GM12878 (cell line): ENCODE results near the gene KRTAP1-3. TPM values are rescaled to one million over a fixed set of nuclear protein-coding genes. Genes with fewer than 3 reads are reported as not detected.

Experiments used
- ATAC-seq: fragments of 200-7000 bp; cut with Tn5 transposase; 3 replicates; pipeline ENCODE4 v1.9.1; 2020; ENCODE audit warnings: mild to moderate bottlenecking, moderate library complexity
- BruUV-seq: library from RNA; stranded (reverse); fragments of 400-500 nt; replicated peaks from 2 replicates; lab custom pipeline; 2021; lab: Mats Ljungman, UMichigan
- CTCF ChIA-PET: fragments of 300-600 bp; sonication (Branson Sonifier 250); formaldehyde crosslinking; extraction: SDS; loops from one replicate; lab custom pipeline; 2021; ENCODE audit warnings: inconsistent platforms; lab: Yijun Ruan, JAX
- POLR2A ChIA-PET: fragments of 350-600 bp; formaldehyde crosslinking; extraction: SDS; loops from one replicate; lab custom pipeline; 2021; ENCODE audit warnings: inconsistent platforms; lab: Charles Lee
- RAD21 ChIA-PET: fragments of 300-600 bp; sonication (Branson Sonifier 250); formaldehyde crosslinking; loops from one replicate; lab custom pipeline; 2023; ENCODE audit warnings: antibody characterized with exemption; ENCODE audit not compliant: unreplicated experiment; lab: Charles Lee
- SMC1A ChIA-PET: fragments of 300-600 bp; sonication (Branson Sonifier 250); formaldehyde crosslinking; loops from one replicate; lab custom pipeline; 2023; ENCODE audit not compliant: unreplicated experiment, uncharacterized antibody; lab: Charles Lee
- DNase-seq: peaks from one replicate; pipeline ENCODE4 v3.0.0-alpha.2; 2011; ENCODE audit warnings: low read depth, low spot score
- FAIRE-seq: peaks from 3 replicates; lab custom pipeline; 2011; peaks lifted over from hg19 to GRCh38; lab: Jason Lieb, UNC
- H2AFZ ChIP-seq: 2 replicates; pipeline ENCODE4 v1.6.0; 2011; ENCODE audit warnings: low read depth, low read length, control low read depth; ENCODE audit not compliant: control insufficient read depth
- H3K27ac ChIP-seq: 2 replicates; pipeline ENCODE4 v1.5.1; 2011; ENCODE audit warnings: control low read depth; ENCODE audit not compliant: control insufficient read depth, insufficient read depth
- H3K27me3 ChIP-seq, 2 experiments: replicated peaks in 1 of 2; 2 replicates each; pipeline versions ENCODE4 v1.6.0 to v1.6.1; 2011; ENCODE audit warnings: low read length in 1 of 2; ENCODE audit not compliant: control insufficient read depth in 2 of 2, insufficient read depth in 2 of 2
- H3K36me3 ChIP-seq, 2 experiments: 2 replicates each; pipeline ENCODE4 v1.5.1; 2011; ENCODE audit warnings: low read length in 1 of 2; ENCODE audit not compliant: control insufficient read depth in 2 of 2, insufficient read depth in 2 of 2
- H3K4me1 ChIP-seq: 2 replicates; pipeline ENCODE4 v1.6.1; 2011; ENCODE audit warnings: mild to moderate bottlenecking, low read length, moderate library complexity, mixed read lengths; ENCODE audit not compliant: control insufficient read depth, insufficient read depth
- H3K4me2 ChIP-seq: 2 replicates; pipeline ENCODE4 v1.6.0; 2011; ENCODE audit warnings: control low read depth; ENCODE audit not compliant: control insufficient read depth, insufficient read depth
- H3K4me3 ChIP-seq: fragments of 200-600 bp; sonication (generic); 2 replicates; pipeline ENCODE4 v1.5.1; 2016
- H3K79me2 ChIP-seq: 2 replicates; pipeline ENCODE4 v1.6.0; 2011; ENCODE audit warnings: low read length; ENCODE audit not compliant: control insufficient read depth, insufficient read depth
- H3K9ac ChIP-seq: 2 replicates; pipeline ENCODE4 v1.8.0; 2011; ENCODE audit warnings: low read length, control low read depth, mixed read lengths; ENCODE audit not compliant: control insufficient read depth, insufficient read depth
- H3K9me3 ChIP-seq: replicated peaks from 3 replicates; pipeline ENCODE4 v1.5.1; 2011; ENCODE audit warnings: mild to moderate bottlenecking, low read length; ENCODE audit not compliant: control insufficient read depth, insufficient read depth
- H4K20me1 ChIP-seq: 2 replicates; pipeline ENCODE4 v1.6.0; 2011; ENCODE audit not compliant: control insufficient read depth, insufficient read depth
- ATF7 ChIP-seq: fragments of 450-650 bp; IDR thresholded peaks from 2 replicates; pipeline ENCODE4 v1.6.1; 2016; ENCODE audit warnings: low read depth, mild to moderate bottlenecking
- BACH1 ChIP-seq: fragments of 450-650 bp; IDR thresholded peaks from 2 replicates; pipeline ENCODE4 v1.6.1; 2017; ENCODE audit warnings: mild to moderate bottlenecking, borderline replicate concordance
- CEBPB ChIP-seq, 2 experiments: fragments of 150-350 bp in 1 of 2; IDR thresholded peaks; 2 replicates each; pipeline ENCODE4 v1.6.1; 2012 to 2014; ENCODE audit warnings: low read depth in 2 of 2, low read length in 2 of 2, borderline replicate concordance in 1 of 2, inconsistent platforms in 1 of 2
- CREM ChIP-seq: IDR thresholded peaks from 2 replicates; pipeline ENCODE4 v1.6.1; 2014; ENCODE audit warnings: antibody characterized with exemption, low read depth
- EGR1 ChIP-seq, 2 experiments: IDR thresholded peaks; 1 replicate in 1 of 2; 2 replicates in 1 of 2; pipeline ENCODE4 v1.6.1; 2011 to 2012; ENCODE audit warnings: low read depth in 2 of 2, low read length in 2 of 2, borderline replicate concordance in 1 of 2, mild to moderate bottlenecking in 1 of 2, moderate library complexity in 1 of 2
- IKZF1 ChIP-seq: fragments of 450-650 bp; conservative IDR thresholded peaks from 2 replicates; pipeline ENCODE4 v1.6.1; 2017; ENCODE audit warnings: antibody characterized with exemption, mild to moderate bottlenecking
- KLF5 ChIP-seq: fragments of 450-650 bp; IDR thresholded peaks from 2 replicates; pipeline ENCODE4 v1.6.1; 2014; ENCODE audit warnings: mild to moderate bottlenecking; ENCODE audit not compliant: partially characterized antibody
- TARDBP ChIP-seq: IDR thresholded peaks from 2 replicates; pipeline ENCODE4 v1.6.1; 2016; ENCODE audit warnings: borderline replicate concordance
- WGBS: methylation state at CpG from one replicate; pipeline ENCODE4 v1.1.6; 2016; ENCODE audit warnings: low lambda C conversion rate; ENCODE audit not compliant: insufficient replicate concordance, insufficient coverage; ENCODE audit errors: missing lambda C conversion rate; 5-methylcytosine and 5-hydroxymethylcytosine counted together
- in situ Hi-C: fragments of 300-500 bp; cut with MboI; formaldehyde crosslinking; loops from 9 replicates; pipeline ENCODE4 v1.14.3; 2018; ENCODE audit warnings: mixed read lengths
- intact Hi-C: fragments of 100-400 bp; cut with micrococcal nuclease; formaldehyde crosslinking; loops from one replicate; pipeline ENCODE4 v1.14.2; 2022; ENCODE audit not compliant: unreplicated experiment
- polyA plus RNA-seq, 11 experiments: library from polyadenylated mRNA; depleted of rRNA in 4 of 11; unstranded in 6 of 11; stranded (reverse) in 5 of 11; fragments of >200 nt; fragmentation: Nextera tagmentation in 4 of 11; fragmentation: Illumina TruSeq in 1 of 11; extraction: Ambion mirVana in 4 of 11; extraction: Trizol in 1 of 11; gene quantifications; 1 replicate in 1 of 11; 2 replicates in 10 of 11; pipeline versions ENCODE4 v1.2.1 to v1.2.3, GENCODE V29; 2011 to 2016; ENCODE audit warnings: inconsistent platforms in 2 of 11, missing spikeins in 2 of 11, low read depth in 1 of 11
- total RNA-seq, 4 experiments: library from RNA; depleted of rRNA in 3 of 4; stranded (reverse); fragments of >200 nt in 3 of 4; fragmentation: Illumina TruSeq in 1 of 4; extraction: Trizol in 1 of 4; gene quantifications; 2 replicates each; pipeline versions ENCODE4 v1.2.1 to v1.2.3, GENCODE V29; 2013 to 2021
- TF ChIP-seq, protein P1 (sequence below): fragments of 450-650 bp; IDR thresholded peaks from 2 replicates; pipeline ENCODE4 v1.6.1; 2017; ENCODE audit warnings: mild to moderate bottlenecking
- TF ChIP-seq, protein P2 (sequence below): fragments of 450-650 bp; IDR thresholded peaks from 2 replicates; pipeline ENCODE4 v1.6.1; 2017; ENCODE audit warnings: low read depth, mild to moderate bottlenecking, moderate library complexity
- TF ChIP-seq, protein P3 (sequence below): fragments of 450-650 bp; formaldehyde crosslinking; IDR thresholded peaks from 2 replicates; pipeline ENCODE4 v1.4.0; 2020; ENCODE audit warnings: mild to moderate bottlenecking, moderate library complexity
- TF ChIP-seq, protein P4 (sequence below): fragments of 450-650 bp; IDR thresholded peaks from 2 replicates; pipeline ENCODE4 v1.6.1; 2017; ENCODE audit warnings: mild to moderate bottlenecking, low read depth, inconsistent platforms; ENCODE audit not compliant: poor library complexity, severe bottlenecking

KRTAP1-3 gene
- total and polyA plus RNA-seq, 10 of the 15 experiments (the other 5 are each of a cell fraction or from before 2014, with no cell fraction given), result not detected

DNA sequence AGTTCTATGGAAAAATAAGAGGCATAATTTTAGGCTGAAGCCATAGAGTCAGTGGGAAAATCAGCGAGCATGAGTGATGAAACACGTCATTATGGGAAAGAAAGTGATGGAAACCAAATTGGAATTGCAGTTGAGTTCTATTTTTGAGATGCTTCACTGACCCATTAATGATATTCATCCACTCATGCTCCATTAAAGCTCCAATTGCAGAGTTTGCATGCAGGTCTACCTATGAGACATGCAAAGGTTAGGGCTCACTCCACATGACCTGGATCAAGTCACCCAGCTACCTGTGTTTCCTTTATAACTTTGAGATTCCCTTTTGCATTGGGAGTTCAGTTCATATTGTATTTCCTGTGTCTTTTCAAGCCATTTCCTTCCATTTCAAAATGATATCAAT, 39.0 kb upstream of the KRTAP1-3 start:
- in situ Hi-C loops (no loop called here), intact Hi-C loops (no loop called here)
- WGBS, result 0% methylated on average over 2 of the region's 2 CpGs
- FAIRE-seq (peak; percentile 56), ATAC-seq (no peak), DNase-seq (no peak)
- RAD21 ChIA-PET, result no interaction called here
- Histone ChIP-seq H2AFZ (no peak overlapping the region), H3K9ac (no peak overlapping the region), H3K79me2 (no peaks in the 10 kb centered on the region), H3K4me1 (no peaks in the 10 kb centered on the region), H4K20me1 (no peaks in the 10 kb centered on the region), H3K36me3 (no peaks in the 10 kb centered on the region), H3K4me2 (no peak overlapping the region), H3K9me3 (no peaks in the 10 kb centered on the region), H3K27ac (no peak overlapping the region), H3K4me3 (no peak overlapping the region), H3K27me3 (no peaks in the 10 kb centered on the region; a peak in 1 of 4 replicates)
- SMC1A ChIA-PET, result interaction anchor here (0.7 kb wide), 1 partner anchor 163 kb away, joined by 3 read pairs; no protein-coding TSS in a partner anchor
- CTCF ChIA-PET, result interaction anchor here (0.6 kb wide), 1 partner anchor 212 kb away, joined by 4 read pairs; no protein-coding TSS in a partner anchor
- TF ChIP-seq CREM (no peak), IKZF1 (no peak), KLF5 (no peak), BACH1 (no peak), TARDBP (no peak), CEBPB (IDR thresholded peaks at IDR 0.05; ENCODE audit: borderline replicate concordance in 1 of 2, low read depth in 2 of 2, low read length in 2 of 2) (no peak), EGR1 (IDR thresholded peaks at IDR 0.05; ENCODE audit: borderline replicate concordance in 1 of 2, low read depth in 2 of 2, low read length in 2 of 2) (no peak), ATF7 (no peak)
- TF ChIP-seq, protein P1, sequence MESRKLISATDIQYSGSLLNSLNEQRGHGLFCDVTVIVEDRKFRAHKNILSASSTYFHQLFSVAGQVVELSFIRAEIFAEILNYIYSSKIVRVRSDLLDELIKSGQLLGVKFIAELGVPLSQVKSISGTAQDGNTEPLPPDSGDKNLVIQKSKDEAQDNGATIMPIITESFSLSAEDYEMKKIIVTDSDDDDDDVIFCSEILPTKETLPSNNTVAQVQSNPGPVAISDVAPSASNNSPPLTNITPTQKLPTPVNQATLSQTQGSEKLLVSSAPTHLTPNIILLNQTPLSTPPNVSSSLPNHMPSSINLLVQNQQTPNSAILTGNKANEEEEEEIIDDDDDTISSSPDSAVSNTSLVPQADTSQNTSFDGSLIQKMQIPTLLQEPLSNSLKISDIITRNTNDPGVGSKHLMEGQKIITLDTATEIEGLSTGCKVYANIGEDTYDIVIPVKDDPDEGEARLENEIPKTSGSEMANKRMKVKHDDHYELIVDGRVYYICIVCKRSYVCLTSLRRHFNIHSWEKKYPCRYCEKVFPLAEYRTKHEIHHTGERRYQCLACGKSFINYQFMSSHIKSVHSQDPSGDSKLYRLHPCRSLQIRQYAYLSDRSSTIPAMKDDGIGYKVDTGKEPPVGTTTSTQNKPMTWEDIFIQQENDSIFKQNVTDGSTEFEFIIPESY, result no peak
- TF ChIP-seq, protein P2, sequence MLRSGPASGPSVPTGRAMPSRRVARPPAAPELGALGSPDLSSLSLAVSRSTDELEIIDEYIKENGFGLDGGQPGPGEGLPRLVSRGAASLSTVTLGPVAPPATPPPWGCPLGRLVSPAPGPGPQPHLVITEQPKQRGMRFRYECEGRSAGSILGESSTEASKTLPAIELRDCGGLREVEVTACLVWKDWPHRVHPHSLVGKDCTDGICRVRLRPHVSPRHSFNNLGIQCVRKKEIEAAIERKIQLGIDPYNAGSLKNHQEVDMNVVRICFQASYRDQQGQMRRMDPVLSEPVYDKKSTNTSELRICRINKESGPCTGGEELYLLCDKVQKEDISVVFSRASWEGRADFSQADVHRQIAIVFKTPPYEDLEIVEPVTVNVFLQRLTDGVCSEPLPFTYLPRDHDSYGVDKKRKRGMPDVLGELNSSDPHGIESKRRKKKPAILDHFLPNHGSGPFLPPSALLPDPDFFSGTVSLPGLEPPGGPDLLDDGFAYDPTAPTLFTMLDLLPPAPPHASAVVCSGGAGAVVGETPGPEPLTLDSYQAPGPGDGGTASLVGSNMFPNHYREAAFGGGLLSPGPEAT, result no peak
- TF ChIP-seq, protein P3, sequence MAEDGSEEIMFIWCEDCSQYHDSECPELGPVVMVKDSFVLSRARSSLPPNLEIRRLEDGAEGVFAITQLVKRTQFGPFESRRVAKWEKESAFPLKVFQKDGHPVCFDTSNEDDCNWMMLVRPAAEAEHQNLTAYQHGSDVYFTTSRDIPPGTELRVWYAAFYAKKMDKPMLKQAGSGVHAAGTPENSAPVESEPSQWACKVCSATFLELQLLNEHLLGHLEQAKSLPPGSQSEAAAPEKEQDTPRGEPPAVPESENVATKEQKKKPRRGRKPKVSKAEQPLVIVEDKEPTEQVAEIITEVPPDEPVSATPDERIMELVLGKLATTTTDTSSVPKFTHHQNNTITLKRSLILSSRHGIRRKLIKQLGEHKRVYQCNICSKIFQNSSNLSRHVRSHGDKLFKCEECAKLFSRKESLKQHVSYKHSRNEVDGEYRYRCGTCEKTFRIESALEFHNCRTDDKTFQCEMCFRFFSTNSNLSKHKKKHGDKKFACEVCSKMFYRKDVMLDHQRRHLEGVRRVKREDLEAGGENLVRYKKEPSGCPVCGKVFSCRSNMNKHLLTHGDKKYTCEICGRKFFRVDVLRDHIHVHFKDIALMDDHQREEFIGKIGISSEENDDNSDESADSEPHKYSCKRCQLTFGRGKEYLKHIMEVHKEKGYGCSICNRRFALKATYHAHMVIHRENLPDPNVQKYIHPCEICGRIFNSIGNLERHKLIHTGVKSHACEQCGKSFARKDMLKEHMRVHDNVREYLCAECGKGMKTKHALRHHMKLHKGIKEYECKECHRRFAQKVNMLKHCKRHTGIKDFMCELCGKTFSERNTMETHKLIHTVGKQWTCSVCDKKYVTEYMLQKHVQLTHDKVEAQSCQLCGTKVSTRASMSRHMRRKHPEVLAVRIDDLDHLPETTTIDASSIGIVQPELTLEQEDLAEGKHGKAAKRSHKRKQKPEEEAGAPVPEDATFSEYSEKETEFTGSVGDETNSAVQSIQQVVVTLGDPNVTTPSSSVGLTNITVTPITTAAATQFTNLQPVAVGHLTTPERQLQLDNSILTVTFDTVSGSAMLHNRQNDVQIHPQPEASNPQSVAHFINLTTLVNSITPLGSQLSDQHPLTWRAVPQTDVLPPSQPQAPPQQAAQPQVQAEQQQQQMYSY (CRISPR knock-in tag), result no peak
- TF ChIP-seq, protein P4, sequence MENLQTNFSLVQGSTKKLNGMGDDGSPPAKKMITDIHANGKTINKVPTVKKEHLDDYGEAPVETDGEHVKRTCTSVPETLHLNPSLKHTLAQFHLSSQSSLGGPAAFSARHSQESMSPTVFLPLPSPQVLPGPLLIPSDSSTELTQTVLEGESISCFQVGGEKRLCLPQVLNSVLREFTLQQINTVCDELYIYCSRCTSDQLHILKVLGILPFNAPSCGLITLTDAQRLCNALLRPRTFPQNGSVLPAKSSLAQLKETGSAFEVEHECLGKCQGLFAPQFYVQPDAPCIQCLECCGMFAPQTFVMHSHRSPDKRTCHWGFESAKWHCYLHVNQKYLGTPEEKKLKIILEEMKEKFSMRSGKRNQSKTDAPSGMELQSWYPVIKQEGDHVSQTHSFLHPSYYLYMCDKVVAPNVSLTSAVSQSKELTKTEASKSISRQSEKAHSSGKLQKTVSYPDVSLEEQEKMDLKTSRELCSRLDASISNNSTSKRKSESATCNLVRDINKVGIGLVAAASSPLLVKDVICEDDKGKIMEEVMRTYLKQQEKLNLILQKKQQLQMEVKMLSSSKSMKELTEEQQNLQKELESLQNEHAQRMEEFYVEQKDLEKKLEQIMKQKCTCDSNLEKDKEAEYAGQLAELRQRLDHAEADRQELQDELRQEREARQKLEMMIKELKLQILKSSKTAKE, result no peak
- BruUV-seq, result no TSS peak
- POLR2A ChIA-PET, result no interaction called here
